UCSD-AML1 (cell line): ENCODE data around the gene FAM193A.
"Not testable (repeated sequence)": the region's sequence is repeated elsewhere in the genome, so short reads cannot be mapped to it uniquely, and the experiment has no call there.

Source experiments
- DNase-seq: peaks from one replicate; lab custom pipeline; 2025; ENCODE audit not compliant: unreplicated experiment; lab: John Stamatoyannopoulos, UW

The FAM193A gene

GRCh38 chr4:2722033-2722432 lies 185.6 kb downstream of the FAM193A start:
- no peak for DNase-seq

GRCh38 chr4:2723751-2724150 lies 187.3 kb downstream of the FAM193A start:
- DNase-seq: no peak

GRCh38 chr4:2725380-2725779 lies 188.9 kb downstream of the FAM193A start:
- DNase-seq: no peak

- not testable (repeated sequence) for DNase-seq
Observed at GRCh38 chr4:2726881-2727280, 190.4 kb downstream of the FAM193A start.

- DNase-seq: no peak
Observed at GRCh38 chr4:2728221-2728620, 191.8 kb downstream of the FAM193A start.

- DNase-seq: no peak
Observed at GRCh38 chr4:2728806-2729532, 192.5 kb downstream of the FAM193A start.

GRCh38 chr4:2729533-2729875 lies 193.1 kb downstream of the FAM193A start:
- no peak for DNase-seq

- DNase-seq: no peak
Observed at GRCh38 chr4:2731907-2732317, 195.5 kb downstream of the FAM193A start.

GRCh38 chr4:2732526-2732925 lies 196.1 kb downstream of the FAM193A start:
- DNase-seq: no peak

- no peak for DNase-seq
Observed at GRCh38 chr4:2733001-2733843, 196.8 kb downstream of the FAM193A start.

GRCh38 chr4:2733844-2734574 lies 197.6 kb downstream of the FAM193A start:
- DNase-seq: no peak

GRCh38 chr4:2734612-2735011 lies 198.2 kb downstream of the FAM193A start:
- no peak for DNase-seq

- DNase-seq: no peak
Observed at GRCh38 chr4:2735869-2736268, 199.4 kb downstream of the FAM193A start.

- DNase-seq: not testable (repeated sequence)
Observed at GRCh38 chr4:2738296-2738695, 201.8 kb downstream of the FAM193A start.

GRCh38 chr4:2741626-2742025 lies 205.2 kb downstream of the FAM193A start:
- DNase-seq: no peak

GRCh38 chr4:2742081-2742822 lies 205.8 kb downstream of the FAM193A start:
- DNase-seq: no peak

GRCh38 chr4:2742823-2743517 lies 206.5 kb downstream of the FAM193A start:
- DNase-seq: no peak

GRCh38 chr4:2743518-2744445 lies 207.3 kb downstream of the FAM193A start:
- DNase-seq: no peak

GRCh38 chr4:2744576-2745270 lies 208.3 kb downstream of the FAM193A start:
- DNase-seq: no peak
